Calu3 (cell line): ENCODE data around the gene SMARCD3. TPM values are rescaled to one million over a fixed set of nuclear protein-coding genes. Genes with fewer than 3 reads are reported as not detected.

Source experiments
- BruUV-seq: library from RNA; stranded (reverse); fragments of 400-500 nt; replicated peaks from 2 replicates; lab custom pipeline; 2021; lab: Mats Ljungman, UMichigan
- CTCF ChIA-PET: fragments of 300-600 bp; sonication (Branson Sonifier 250); formaldehyde crosslinking; loops from one replicate; lab custom pipeline; 2022; ENCODE audit warnings: antibody characterized with exemption; lab: Charles Lee
- DNase-seq: peaks from one replicate; pipeline ENCODE4 v3.0.0; 2022
- H3K27ac Mint-ChIP-seq: one replicate; pipeline ENCODE4 v1.8.0; 2022; ENCODE audit warnings: mixed read lengths; ENCODE audit not compliant: unreplicated experiment
- H3K27me3 Mint-ChIP-seq: one replicate; pipeline ENCODE4 v1.8.0; 2022; ENCODE audit warnings: mixed read lengths; ENCODE audit not compliant: unreplicated experiment
- H3K36me3 Mint-ChIP-seq: one replicate; pipeline ENCODE4 v1.8.0; 2022; ENCODE audit warnings: mild to moderate bottlenecking, moderate library complexity, mixed read lengths; ENCODE audit not compliant: insufficient read depth, unreplicated experiment
- H3K4me1 Mint-ChIP-seq: one replicate; pipeline ENCODE4 v1.8.0; 2022; ENCODE audit warnings: mild to moderate bottlenecking, low read depth, mixed read lengths; ENCODE audit not compliant: unreplicated experiment
- H3K4me3 Mint-ChIP-seq: one replicate; pipeline ENCODE4 v1.8.0; 2022; ENCODE audit warnings: mild to moderate bottlenecking, low read depth, moderate library complexity, mixed read lengths; ENCODE audit not compliant: unreplicated experiment
- H3K9me3 Mint-ChIP-seq: one replicate; pipeline ENCODE4 v1.8.0; 2022; ENCODE audit warnings: low read depth, mixed read lengths; ENCODE audit not compliant: unreplicated experiment
- intact Hi-C: fragments of 100-400 bp; cut with micrococcal nuclease; formaldehyde crosslinking; loops from one replicate; pipeline ENCODE4 v1.10.0; 2022; ENCODE audit not compliant: unreplicated experiment
- total RNA-seq: library from RNA; stranded (reverse); gene quantifications from 2 replicates; pipeline ENCODE4 v1.2.3, GENCODE V29; 2022
- TF ChIP-seq, protein P1 (sequence below): fragments of 200-600 bp; IDR thresholded peaks from one replicate; pipeline ENCODE4 v1.8.0; 2022; ENCODE audit warnings: antibody characterized with exemption; ENCODE audit not compliant: unreplicated experiment

SMARCD3 gene
- total RNA-seq, 1 experiment from 2014 or later, result 2.3 TPM

GRCh38 chr7:151202836-151203235 is 45.7 kb downstream of the SMARCD3 start:
- BruUV-seq, result no TSS peak

GRCh38 chr7:151201751-151202150 is 46.7 kb downstream of the SMARCD3 start:
- DNase-seq, result no peak
- TF ChIP-seq, protein P1, sequence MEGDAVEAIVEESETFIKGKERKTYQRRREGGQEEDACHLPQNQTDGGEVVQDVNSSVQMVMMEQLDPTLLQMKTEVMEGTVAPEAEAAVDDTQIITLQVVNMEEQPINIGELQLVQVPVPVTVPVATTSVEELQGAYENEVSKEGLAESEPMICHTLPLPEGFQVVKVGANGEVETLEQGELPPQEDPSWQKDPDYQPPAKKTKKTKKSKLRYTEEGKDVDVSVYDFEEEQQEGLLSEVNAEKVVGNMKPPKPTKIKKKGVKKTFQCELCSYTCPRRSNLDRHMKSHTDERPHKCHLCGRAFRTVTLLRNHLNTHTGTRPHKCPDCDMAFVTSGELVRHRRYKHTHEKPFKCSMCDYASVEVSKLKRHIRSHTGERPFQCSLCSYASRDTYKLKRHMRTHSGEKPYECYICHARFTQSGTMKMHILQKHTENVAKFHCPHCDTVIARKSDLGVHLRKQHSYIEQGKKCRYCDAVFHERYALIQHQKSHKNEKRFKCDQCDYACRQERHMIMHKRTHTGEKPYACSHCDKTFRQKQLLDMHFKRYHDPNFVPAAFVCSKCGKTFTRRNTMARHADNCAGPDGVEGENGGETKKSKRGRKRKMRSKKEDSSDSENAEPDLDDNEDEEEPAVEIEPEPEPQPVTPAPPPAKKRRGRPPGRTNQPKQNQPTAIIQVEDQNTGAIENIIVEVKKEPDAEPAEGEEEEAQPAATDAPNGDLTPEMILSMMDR, result no peak
- no peaks in the 10 kb centered on the region for H3K4me1 Mint-ChIP-seq
- no peaks in the 10 kb centered on the region for H3K9me3 Mint-ChIP-seq
- CTCF ChIA-PET, result no interaction called here
- intact Hi-C loops, result no loop called here
- no TSS peak for BruUV-seq
- H3K4me3 Mint-ChIP-seq, result no peak overlapping the region
- H3K36me3 Mint-ChIP-seq, result no peaks in the 10 kb centered on the region
- no peaks in the 10 kb centered on the region for H3K27me3 Mint-ChIP-seq
- H3K27ac Mint-ChIP-seq, result no peak overlapping the region

More at GRCh38 chr7:151202836-151203235, 45.7 kb downstream of the SMARCD3 start:
- intact Hi-C loops, result no loop called here
- CTCF ChIA-PET, result no interaction called here
- H3K4me1 Mint-ChIP-seq, result no peaks in the 10 kb centered on the region
- TF ChIP-seq, protein P1, result no peak
- H3K27ac Mint-ChIP-seq, result no peak overlapping the region
- H3K36me3 Mint-ChIP-seq, result no peaks in the 10 kb centered on the region
- DNase-seq, result no peak
- no peak overlapping the region for H3K4me3 Mint-ChIP-seq
- H3K27me3 Mint-ChIP-seq, result no peaks in the 10 kb centered on the region
- no peaks in the 10 kb centered on the region for H3K9me3 Mint-ChIP-seq

DNA sequence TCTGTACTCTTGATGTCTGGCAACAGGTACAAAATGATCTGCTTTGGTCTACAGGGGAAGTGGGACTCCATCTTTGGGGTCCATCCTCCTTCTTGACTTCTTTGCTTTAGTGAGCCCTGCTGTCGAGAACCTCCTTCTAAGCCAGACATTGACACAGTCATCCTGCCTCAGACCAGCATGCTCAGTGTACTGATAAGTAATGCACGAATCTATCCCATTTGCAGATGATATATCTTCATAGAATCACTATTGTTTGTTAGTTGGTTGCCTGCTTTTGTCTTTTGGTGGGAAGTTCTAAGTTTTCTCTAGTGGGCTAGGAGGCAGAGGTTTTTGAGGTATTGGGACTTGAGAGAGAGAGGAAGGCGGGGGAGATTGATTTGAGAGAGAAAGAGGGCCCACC is 47.1 kb downstream of the SMARCD3 start:
- BruUV-seq, result no TSS peak
- CTCF ChIA-PET, result no interaction called here
- no peaks in the 10 kb centered on the region for H3K9me3 Mint-ChIP-seq
- no peak for DNase-seq
- TF ChIP-seq, protein P1, result no peak
- H3K36me3 Mint-ChIP-seq, result no peaks in the 10 kb centered on the region
- no peaks in the 10 kb centered on the region for H3K27me3 Mint-ChIP-seq
- H3K27ac Mint-ChIP-seq, result no peak overlapping the region
- no peak overlapping the region for H3K4me3 Mint-ChIP-seq
- no peaks in the 10 kb centered on the region for H3K4me1 Mint-ChIP-seq
- intact Hi-C loops, result no loop called here

DNA sequence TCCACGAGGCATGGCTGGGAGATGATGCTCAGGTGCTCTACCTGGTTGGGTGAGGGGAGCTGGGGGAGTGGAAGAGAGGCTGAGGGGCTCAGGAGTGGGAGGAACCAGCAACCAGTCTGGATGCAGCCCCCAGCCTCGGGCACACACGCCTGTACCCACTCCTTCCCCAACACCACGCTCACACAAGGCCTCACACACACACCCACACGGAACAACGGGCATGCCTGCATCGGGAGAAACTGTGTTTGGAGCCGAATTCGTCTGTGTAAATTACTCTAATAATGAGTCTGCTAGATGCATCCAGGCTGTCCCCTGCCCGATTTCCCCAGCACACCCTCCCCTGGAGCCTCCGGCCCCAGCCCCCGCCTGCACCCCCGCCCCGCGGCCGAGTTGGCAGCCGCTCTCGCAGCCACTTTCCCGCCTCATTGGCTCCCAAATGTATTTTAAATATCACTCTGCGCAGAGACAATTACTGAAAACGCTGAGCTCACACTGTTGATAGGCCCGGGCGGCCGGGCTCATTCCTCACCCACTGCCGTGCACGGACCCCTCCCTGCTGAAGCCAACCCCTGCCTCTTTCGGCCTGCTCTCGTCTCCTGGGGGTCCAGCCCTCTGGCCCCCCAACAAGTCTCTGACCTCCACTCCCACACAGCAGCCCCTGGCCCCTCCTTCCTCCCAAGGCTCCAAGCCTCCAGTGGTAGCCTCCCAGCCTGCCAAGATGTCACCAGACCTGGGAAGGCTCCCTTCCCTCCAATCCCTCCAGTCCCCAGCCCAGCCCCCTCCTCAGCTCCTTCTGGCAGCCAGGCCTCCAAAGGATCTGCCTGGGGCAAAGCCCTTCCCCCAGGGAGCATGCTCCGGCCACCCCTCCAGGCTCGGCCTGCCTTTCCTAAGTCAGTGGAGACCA is 49.3 kb downstream of the SMARCD3 start:
- Mint-ChIP-seq H3K36me3 (peaks cover 7% of the 10 kb centered on the region), H3K9me3 (no peaks in the 10 kb centered on the region), H3K27ac (no peak overlapping the region), H3K4me1 (no peaks in the 10 kb centered on the region), H3K4me3 (no peak overlapping the region), H3K27me3 (no peaks in the 10 kb centered on the region)
- CTCF ChIA-PET, result interaction anchor here (0.7 kb wide), 1 partner anchor 10 kb away, joined by 3 read pairs; no protein-coding TSS in a partner anchor
- no TSS peak for BruUV-seq
- intact Hi-C loops, result no loop called here
- TF ChIP-seq, protein P1, result no peak
- no peak for DNase-seq
